Transverse colon (tissue), 4 donors: ENCODE data around the gene CEBPE. TPM values are rescaled to one million over a fixed set of nuclear protein-coding genes. Genes with fewer than 3 reads are reported as not detected.

ENCODE experiments used
- DNase-seq: peaks from one replicate; pipeline ENCODE4 v3.0.0-alpha.2; 2019
- H3K27ac ChIP-seq, 4 donors: fragments of 200-600 bp; sonication (generic); 2 replicates each; pipeline ENCODE4 v1.5.1; 2016 to 2018; ENCODE audit warnings: inconsistent platforms in 4 of 4
- H3K27me3 ChIP-seq: fragments of 200-600 bp; sonication (generic); 2 replicates; pipeline ENCODE4 v1.5.1; 2017; ENCODE audit warnings: inconsistent platforms
- H3K36me3 ChIP-seq, 4 donors: fragments of 200-600 bp; sonication (generic); 2 replicates each; pipeline ENCODE4 v1.5.1; 2017 to 2019; ENCODE audit warnings: inconsistent platforms in 4 of 4
- H3K4me1 ChIP-seq, 4 donors: fragments of 200-600 bp; sonication (generic); 2 replicates each; pipeline ENCODE4 v1.5.1; 2017 to 2020; ENCODE audit warnings: inconsistent platforms in 4 of 4
- H3K4me3 ChIP-seq, 4 donors: fragments of 200-600 bp; sonication (generic); 1 replicate in 1 of 4; 2 replicates in 3 of 4; pipeline versions ENCODE4 v1.5.1 to v1.6.1; 2017 to 2019; ENCODE audit warnings: inconsistent platforms in 4 of 4
- H3K9me3 ChIP-seq, 2 donors: fragments of 200-600 bp; sonication (generic); 2 replicates each; pipeline ENCODE4 v1.5.1; 2017 to 2019; ENCODE audit warnings: inconsistent platforms in 2 of 2
- CTCF ChIP-seq, 5 experiments: fragments of 200-600 bp in 3 of 5; fragments of 450-650 bp in 2 of 5; sonication (generic) in 3 of 5; IDR thresholded peaks; 1 replicate in 2 of 5; 2 replicates in 3 of 5; pipeline ENCODE4 v1.5.1; 2016 to 2017; ENCODE audit warnings: antibody characterized with exemption in 5 of 5, inconsistent platforms in 3 of 5, mild to moderate bottlenecking in 2 of 5, moderate library complexity in 1 of 5
- EP300 ChIP-seq: sonication (generic); formaldehyde crosslinking; IDR thresholded peaks from one replicate; pipeline ENCODE4 v1.6.1; 2017; ENCODE audit warnings: antibody characterized with exemption, low read depth
- POLR2A ChIP-seq: fragments of 450-650 bp; IDR thresholded peaks from one replicate; pipeline ENCODE4 v1.6.1; 2016; ENCODE audit warnings: antibody characterized with exemption, mild to moderate bottlenecking, moderate library complexity
- POLR2AphosphoS5 ChIP-seq, 3 donors: sonication (generic); formaldehyde crosslinking; IDR thresholded peaks; one replicate each; pipeline ENCODE4 v1.6.1; 2016; ENCODE audit warnings: antibody characterized with exemption in 3 of 3
- WGBS, 2 donors: methylation state at CpG; one replicate each; pipeline ENCODE4 v1.1.5; 2018; ENCODE audit warnings: low coverage in 1 of 2; 5-methylcytosine and 5-hydroxymethylcytosine counted together
- in situ Hi-C, 4 donors: fragments of 200-750 bp; cut with MboI; loops; one replicate each; pipeline versions ENCODE4 v1.15.0 to v1.15.1; 2017; ENCODE audit warnings: low sequenced_read_pairs in 3 of 4, low pct_ligation_motif_present in 1 of 4, low pct_unique_long_range_greater_than_20kb in 1 of 4
- intact Hi-C: fragments of 100-400 bp; cut with DNase I; formaldehyde crosslinking; loops from one replicate; pipeline ENCODE4 v1.15.1; 2023; ENCODE audit warnings: low total_unique reads
- total RNA-seq, 4 donors: library from RNA; depleted of rRNA; stranded (reverse); fragments of >200 nt; gene quantifications; one replicate each; pipeline ENCODE4 v1.1.0, GENCODE V29; 2016

CEBPE gene
- total RNA-seq, 4 donors from 2014 or later = not detected

- no peaks in the 10 kb centered on the region for H3K27me3 ChIP-seq
- intact Hi-C loops = no loop called here
- H3K27ac ChIP-seq = no peak overlapping the region
- no peak for TF ChIP-seq POLR2AphosphoS5 (IDR thresholded peaks at IDR 0.05)
- no peak for TF ChIP-seq POLR2A
- no peak for TF ChIP-seq EP300
- TF ChIP-seq CTCF (IDR thresholded peaks at IDR 0.05) = no peak
- no peak for DNase-seq
- H3K4me1 ChIP-seq = peaks cover 9 to 31% (median 16%) of the 10 kb centered on the region in 4 donors
- WGBS, 2 donors = 63% methylated on average over 1 of the region's 1 CpG; no CpG with 5 or more reads in 1 of the 2 donors
- H3K4me3 ChIP-seq = no peak overlapping the region
- in situ Hi-C loops = no loop called here
- H3K36me3 ChIP-seq = no peaks in the 10 kb centered on the region
- H3K9me3 ChIP-seq = no peaks in the 10 kb centered on the region
Measured at GRCh38 chr14:23159532-23159931, 40.5 kb upstream of the CEBPE start.

GRCh38 chr14:23158779-23159178 lies 39.7 kb upstream of the CEBPE start:
- in situ Hi-C loops = no loop called here
- peaks cover 9 to 38% (median 23%) of the 10 kb centered on the region in 4 donors for H3K4me1 ChIP-seq

GRCh38 chr14:23154964-23155587 lies 36.0 kb upstream of the CEBPE start:
- 47 to 48% methylated on average over 8 to 10 of the region's 10 CpGs for WGBS, 2 donors
- Histone ChIP-seq H3K4me3 (no peak overlapping the region), H3K27ac (peak overlapping the region; percentile 77 to 92 (median 82)), H3K9me3 (no peaks in the 10 kb centered on the region), H3K27me3 (no peaks in the 10 kb centered on the region), H3K36me3 (no peaks in the 10 kb centered on the region), H3K4me1 (peaks cover 10 to 32% (median 22%) of the 10 kb centered on the region in 4 donors)
- TF ChIP-seq POLR2A (peak; percentile 22), CTCF (IDR thresholded peaks at IDR 0.05) (no peak), POLR2AphosphoS5 (IDR thresholded peaks at IDR 0.05) (peak in 2 of 3 donors; percentile 50 to 51), EP300 (no peak)
- intact Hi-C loops (no loop called here), in situ Hi-C loops (no loop called here)
- DNase-seq = peak; percentile 61

More at GRCh38 chr14:23158779-23159178, 39.7 kb upstream of the CEBPE start:
- H3K4me3 ChIP-seq = no peak overlapping the region
- no peaks in the 10 kb centered on the region for H3K27me3 ChIP-seq
- H3K27ac ChIP-seq = no peak overlapping the region
- H3K9me3 ChIP-seq = no peaks in the 10 kb centered on the region
- TF ChIP-seq EP300 (no peak), CTCF (IDR thresholded peaks at IDR 0.05) (no peak), POLR2A (no peak), POLR2AphosphoS5 (IDR thresholded peaks at IDR 0.05) (no peak)
- intact Hi-C loops = no loop called here
- 85 to 96% methylated on average over 2 of the region's 2 CpGs for WGBS, 2 donors
- H3K36me3 ChIP-seq = no peaks in the 10 kb centered on the region
- DNase-seq = no peak

GRCh38 chr14:23153851-23154796 lies 35.1 kb upstream of the CEBPE start:
- H3K4me3 ChIP-seq = peak overlapping the region in 3 of 4 donors; percentile 0 to 19 (median 9)

More at GRCh38 chr14:23153851-23154796, 35.1 kb upstream of the CEBPE start:
- H3K36me3 ChIP-seq = no peaks in the 10 kb centered on the region
- no peaks in the 10 kb centered on the region for H3K27me3 ChIP-seq
- DNase-seq = peak; percentile 85
- H3K9me3 ChIP-seq = no peaks in the 10 kb centered on the region
- in situ Hi-C loops = no loop called here
- 40 to 49% methylated on average over 9 to 27 of the region's 28 CpGs for WGBS, 2 donors
- H3K27ac ChIP-seq = peak overlapping the region; percentile 77 to 92 (median 82)
- H3K4me1 ChIP-seq = peaks cover 10 to 32% (median 22%) of the 10 kb centered on the region in 4 donors
- intact Hi-C loops = no loop called here
- TF ChIP-seq POLR2A = peak; percentile 61
- TF ChIP-seq EP300 = no peak
- TF ChIP-seq CTCF (IDR thresholded peaks at IDR 0.05) = no peak
- TF ChIP-seq POLR2AphosphoS5 (IDR thresholded peaks at IDR 0.05) = peak; percentile 8 to 70 (median 63)
